GM12872 (cell line): ENCODE results near the gene ATF3.
A peak's percentile ranks its signal among the peaks of the same experiment; 100 is the strongest.

Source experiments
- CTCF ChIP-seq: IDR thresholded peaks from 3 replicates; pipeline ENCODE4 v1.5.1; 2011; ENCODE audit warnings: low read depth, mild to moderate bottlenecking, low read length, moderate library complexity; ENCODE audit not compliant: insufficient read depth

The ATF3 gene

GRCh38 chr1:212624976-212625501 is 16.5 kb downstream of the ATF3 start:
- TF ChIP-seq CTCF = no peak

GRCh38 chr1:212625781-212626450 is 17.4 kb downstream of the ATF3 start:
- no peak for TF ChIP-seq CTCF

GRCh38 chr1:212628046-212628445 is 19.5 kb downstream of the ATF3 start:
- TF ChIP-seq CTCF = no peak

GRCh38 chr1:212628813-212629415 is 20.4 kb downstream of the ATF3 start:
- TF ChIP-seq CTCF = no peak

GRCh38 chr1:212629450-212630157 is 21.0 kb downstream of the ATF3 start:
- TF ChIP-seq CTCF = no peak

GRCh38 chr1:212630158-212630900 is 21.8 kb downstream of the ATF3 start:
- TF ChIP-seq CTCF = peak; percentile 98

- no peak for TF ChIP-seq CTCF
Measured at GRCh38 chr1:212633161-212633560, 24.6 kb downstream of the ATF3 start.
